ENCODE results near the gene WDR70.

DNA sequence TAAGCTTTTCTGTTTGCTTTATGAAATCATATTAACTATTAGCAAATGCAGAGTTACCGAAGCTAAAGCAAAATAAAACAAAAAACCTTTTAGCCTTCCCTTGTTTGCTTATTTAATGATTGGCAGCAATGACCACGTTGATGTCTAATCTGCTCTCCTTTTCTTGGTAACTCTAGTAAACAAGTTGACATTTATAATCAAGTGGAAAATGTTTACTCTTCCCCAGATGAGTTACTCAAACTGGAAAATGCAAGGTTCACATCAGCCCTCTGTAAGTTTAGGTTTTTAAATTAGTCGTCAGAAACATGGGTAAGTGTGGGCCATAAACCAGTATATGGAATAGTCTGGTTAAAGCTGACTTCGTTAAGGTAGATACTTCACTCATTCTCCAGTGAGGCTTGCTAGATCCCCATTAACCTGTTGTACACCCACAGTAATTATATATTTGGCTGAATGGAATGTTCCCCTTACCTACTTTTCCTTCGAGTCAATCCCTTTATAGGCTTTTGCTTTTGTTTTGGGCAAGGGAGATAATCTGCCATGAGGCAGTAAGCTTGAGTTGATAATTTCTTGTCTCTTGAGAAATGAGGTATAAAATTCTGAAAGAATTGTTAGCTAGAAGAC lies 359.9 kb downstream of the WDR70 start:
- no peak for TF ChIP-seq POLR2A (IDR thresholded peaks at IDR 0.05)
- TF ChIP-seq, protein P1, sequence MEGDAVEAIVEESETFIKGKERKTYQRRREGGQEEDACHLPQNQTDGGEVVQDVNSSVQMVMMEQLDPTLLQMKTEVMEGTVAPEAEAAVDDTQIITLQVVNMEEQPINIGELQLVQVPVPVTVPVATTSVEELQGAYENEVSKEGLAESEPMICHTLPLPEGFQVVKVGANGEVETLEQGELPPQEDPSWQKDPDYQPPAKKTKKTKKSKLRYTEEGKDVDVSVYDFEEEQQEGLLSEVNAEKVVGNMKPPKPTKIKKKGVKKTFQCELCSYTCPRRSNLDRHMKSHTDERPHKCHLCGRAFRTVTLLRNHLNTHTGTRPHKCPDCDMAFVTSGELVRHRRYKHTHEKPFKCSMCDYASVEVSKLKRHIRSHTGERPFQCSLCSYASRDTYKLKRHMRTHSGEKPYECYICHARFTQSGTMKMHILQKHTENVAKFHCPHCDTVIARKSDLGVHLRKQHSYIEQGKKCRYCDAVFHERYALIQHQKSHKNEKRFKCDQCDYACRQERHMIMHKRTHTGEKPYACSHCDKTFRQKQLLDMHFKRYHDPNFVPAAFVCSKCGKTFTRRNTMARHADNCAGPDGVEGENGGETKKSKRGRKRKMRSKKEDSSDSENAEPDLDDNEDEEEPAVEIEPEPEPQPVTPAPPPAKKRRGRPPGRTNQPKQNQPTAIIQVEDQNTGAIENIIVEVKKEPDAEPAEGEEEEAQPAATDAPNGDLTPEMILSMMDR (IDR thresholded peaks at IDR 0.05): no peak
